ENCODE measurements around the gene CD63. TPM values are rescaled to one million over a fixed set of nuclear protein-coding genes. Genes with fewer than 3 reads are reported as not detected.
A peak's percentile ranks its signal among the peaks of the same experiment; 100 is the strongest.

CD63 gene
- polyA plus RNA-seq, 4 donors = 674 to 736 (median 700) TPM

DNA sequence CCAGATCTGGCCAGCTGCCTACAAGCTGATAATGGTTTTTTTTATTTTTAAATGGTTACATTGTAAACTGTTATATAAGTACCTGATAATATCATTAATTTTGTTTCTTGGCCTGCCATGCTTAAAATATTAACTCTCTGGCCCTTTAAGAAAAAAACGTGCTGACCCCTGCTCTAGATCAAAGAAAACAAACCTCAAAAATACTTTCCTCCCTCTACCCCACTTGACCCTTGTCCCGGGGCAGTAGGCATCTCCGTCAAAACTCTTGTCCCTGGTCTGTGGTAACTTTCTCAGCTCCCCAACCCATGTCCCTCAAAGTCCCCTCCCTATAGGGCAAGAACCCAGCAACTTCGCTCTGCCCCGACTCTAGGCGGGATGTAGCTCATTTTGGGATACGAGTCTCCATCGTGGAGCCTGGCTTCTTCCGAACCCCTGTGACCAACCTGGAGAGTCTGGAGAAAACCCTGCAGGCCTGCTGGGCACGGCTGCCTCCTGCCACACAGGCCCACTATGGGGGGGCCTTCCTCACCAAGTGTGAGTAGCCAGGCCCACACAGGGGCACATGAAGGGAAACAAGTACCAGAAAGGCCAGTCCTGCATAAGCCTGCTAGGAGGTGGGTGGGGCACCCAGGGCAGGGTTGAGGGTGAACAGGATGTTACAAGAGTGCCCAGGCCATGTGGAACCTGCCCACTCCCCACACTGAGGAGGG is 5.1 kb downstream of the CD63 start:
- DNase-seq (ENCODE audit: low read depth in 4 of 4, low spot score in 3 of 4) = no peak

GRCh38 chr12:55722948-55723347 is 5.9 kb downstream of the CD63 start:
- DNase-seq (ENCODE audit: low read depth in 4 of 4, low spot score in 3 of 4) = no peak

GRCh38 chr12:55721601-55722213 is 7.1 kb downstream of the CD63 start:
- no peak for DNase-seq (ENCODE audit: low read depth in 4 of 4, low spot score in 3 of 4)

GRCh38 chr12:55720894-55721444 is 7.8 kb downstream of the CD63 start:
- DNase-seq (ENCODE audit: low read depth in 4 of 4, low spot score in 3 of 4) = no peak

DNA sequence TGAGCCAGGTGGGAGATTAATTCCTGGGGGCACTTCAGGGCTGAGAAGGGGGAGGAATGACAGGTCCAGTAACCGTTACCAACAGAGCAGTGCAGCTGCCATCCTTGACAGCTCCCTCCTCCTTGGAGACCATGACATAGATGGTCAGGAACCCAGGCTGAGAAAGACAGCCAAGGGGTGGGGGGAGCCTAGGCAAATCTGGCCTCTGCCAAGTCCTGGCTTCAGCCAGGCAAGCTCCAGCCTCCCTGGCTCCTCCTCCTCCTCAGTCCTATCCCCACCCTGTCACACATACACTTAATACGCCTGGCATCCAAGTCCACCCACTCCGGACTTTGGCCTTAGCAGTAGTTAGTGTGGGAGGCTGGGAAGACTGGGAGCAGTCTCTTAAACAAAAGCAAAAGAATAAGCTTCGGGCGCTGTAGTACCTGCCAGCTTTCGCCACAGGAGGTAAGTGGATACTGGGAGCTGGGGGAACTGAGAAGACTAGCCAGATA is 8.7 kb downstream of the CD63 start, which contains the start of gene RDH5:
Gene RDH5, plus strand, starts transcription at position 323 of the 494 bp plus-strand sequence. CDS start 792 bp downstream, outside the sequence.
- DNase-seq (ENCODE audit: low read depth in 4 of 4, low spot score in 3 of 4) = no peak

- no peak for DNase-seq (ENCODE audit: low read depth in 4 of 4, low spot score in 3 of 4)
These were observed 9.4 kb downstream of the CD63 start for GRCh38 chr12:55719371-55719770.

DNA sequence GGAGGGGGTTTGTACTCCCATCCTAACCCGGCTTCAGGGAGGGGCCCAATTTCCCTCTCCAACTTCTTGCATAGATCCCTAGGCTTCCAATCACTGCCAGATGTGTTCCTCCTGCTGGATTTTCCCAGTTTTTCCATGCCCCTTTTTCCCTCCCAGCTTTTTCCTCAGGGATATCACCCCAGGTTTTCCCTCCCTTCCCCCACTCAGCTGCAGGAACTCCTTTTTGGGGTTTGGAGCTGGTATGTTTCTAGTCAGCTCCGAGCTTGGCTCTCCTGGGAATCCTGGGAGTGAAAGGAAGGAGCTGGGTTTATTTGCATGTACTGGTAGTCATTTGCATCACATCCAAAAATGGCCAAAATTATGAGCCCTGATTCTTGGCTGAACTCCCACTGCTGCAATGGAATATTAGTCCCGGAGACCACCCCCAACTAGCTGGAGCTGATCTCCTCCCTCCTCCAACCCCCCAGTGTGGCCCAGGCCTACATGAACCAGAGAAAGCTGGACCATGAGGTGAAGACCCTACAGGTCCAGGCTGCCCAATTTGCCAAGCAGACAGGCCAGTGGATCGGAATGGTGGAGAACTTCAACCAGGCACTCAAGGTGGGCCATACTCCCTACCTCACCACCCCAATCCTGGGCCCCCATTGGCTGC is 10.1 kb downstream of the CD63 start:
- DNase-seq (ENCODE audit: low read depth in 4 of 4, low spot score in 3 of 4) = no peak

DNA sequence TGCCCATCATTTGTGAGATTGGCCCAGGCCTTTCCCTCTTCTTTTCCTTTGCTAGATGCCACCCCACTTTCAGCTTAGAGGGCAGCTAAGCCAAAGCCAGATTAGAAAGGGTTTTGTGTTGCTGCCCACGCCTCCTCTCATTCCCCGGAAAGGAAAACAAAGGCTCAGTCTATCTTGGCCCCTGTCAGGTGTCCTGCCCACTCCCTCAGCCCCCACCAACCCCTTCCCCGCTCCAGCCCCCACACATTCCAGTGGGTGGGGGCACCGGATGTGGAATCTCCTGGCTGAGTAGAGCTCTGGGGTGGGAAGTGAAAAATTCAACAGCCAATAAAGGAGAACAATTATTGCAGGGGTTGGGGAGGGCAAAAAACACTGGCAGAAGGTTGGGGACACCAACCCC is 10.8 kb downstream of the CD63 start:
- DNase-seq (ENCODE audit: low read depth in 4 of 4, low spot score in 3 of 4) = no peak

GRCh38 chr12:55717011-55718007 is 11.5 kb downstream of the CD63 start:
- no peak for DNase-seq (ENCODE audit: low read depth in 4 of 4, low spot score in 3 of 4)

DNA sequence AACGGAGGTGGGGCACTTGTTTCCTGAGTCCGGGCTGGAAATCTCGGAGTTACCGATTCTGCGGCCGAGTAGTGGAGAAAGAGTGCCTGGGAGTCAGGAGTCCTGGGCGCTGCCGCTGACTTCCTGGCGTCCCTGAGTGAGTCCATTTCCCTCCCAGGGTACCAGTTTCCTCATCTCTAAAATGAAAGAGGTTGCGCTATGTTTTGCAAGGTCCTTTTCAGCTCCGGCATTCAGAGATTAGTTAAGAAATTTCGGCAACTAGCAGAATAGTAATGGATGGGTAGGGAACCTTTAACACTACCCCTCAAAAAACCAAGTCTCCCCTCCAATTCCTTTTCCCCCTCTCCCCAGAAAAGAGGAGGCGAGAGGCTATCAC is 12.2 kb downstream of the CD63 start:
- DNase-seq (ENCODE audit: low read depth in 4 of 4, low spot score in 3 of 4) = no peak

DNA sequence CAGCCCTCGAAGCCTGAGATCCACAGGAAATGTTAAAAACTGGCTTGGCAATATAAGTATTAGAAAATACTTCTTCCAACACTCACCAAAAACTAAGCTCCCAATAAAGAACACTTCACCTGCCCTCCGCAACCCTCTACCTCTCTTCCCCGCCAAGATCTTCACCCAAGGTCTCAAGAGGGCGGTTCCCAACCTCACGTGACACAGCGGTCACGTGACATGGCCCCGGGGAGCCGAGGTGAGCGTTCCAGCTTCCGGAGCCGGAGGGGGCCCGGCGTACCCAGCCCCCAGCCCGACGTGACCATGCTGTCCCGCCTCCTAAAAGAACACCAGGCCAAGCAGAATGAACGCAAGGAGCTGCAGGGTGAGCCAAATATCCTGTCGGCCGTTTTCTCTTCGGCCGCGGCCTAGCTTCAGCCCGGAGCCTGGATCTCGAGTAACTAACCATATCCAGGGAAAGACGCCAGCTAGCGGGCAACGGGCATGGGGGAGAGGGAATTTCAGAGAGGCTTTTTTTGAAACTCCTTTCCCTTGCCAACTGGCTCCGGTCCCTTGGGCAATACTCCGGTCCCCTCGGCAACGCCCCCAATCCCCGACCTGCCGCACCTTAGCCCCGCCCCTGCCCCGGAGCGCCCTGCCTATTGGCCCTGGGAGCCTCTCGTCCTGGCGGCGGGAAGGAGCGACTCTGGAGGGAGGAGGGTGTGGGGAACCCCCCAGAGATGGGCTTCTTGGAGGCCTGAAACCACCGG is 12.8 kb downstream of the CD63 start, which contains the start of gene BLOC1S1:
Gene BLOC1S1, plus strand, starts transcription at position 214 of the 749 bp plus-strand sequence. Its CDS starts 6 bp downstream, at position 220.
- peak; percentile 91 to 98 (median 94) for DNase-seq (ENCODE audit: low read depth in 4 of 4, low spot score in 3 of 4)

GRCh38 chr12:55715169-55715764 is 13.5 kb downstream of the CD63 start:
- no peak for DNase-seq (ENCODE audit: low read depth in 4 of 4, low spot score in 3 of 4)

DNA sequence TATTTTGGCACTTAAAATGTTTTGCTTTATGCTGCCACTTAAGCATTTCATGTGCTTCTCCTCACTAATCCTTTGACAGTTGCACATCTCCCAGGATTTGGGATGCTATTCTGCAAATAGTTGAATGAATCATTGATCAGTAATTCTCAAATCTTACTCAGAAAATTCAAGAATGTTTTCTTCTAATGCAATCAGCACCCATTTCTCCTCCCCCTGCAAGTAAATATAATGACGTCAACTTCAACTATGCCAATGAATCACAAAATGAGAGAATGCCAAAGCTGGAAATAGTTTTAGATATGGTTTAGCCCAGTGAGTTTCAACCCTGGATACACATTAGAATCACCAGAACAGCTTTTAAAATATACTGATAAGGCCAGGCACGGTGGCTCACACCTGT is 15.1 kb downstream of the CD63 start:
- DNase-seq (ENCODE audit: low read depth in 4 of 4, low spot score in 3 of 4) = no peak

DNA sequence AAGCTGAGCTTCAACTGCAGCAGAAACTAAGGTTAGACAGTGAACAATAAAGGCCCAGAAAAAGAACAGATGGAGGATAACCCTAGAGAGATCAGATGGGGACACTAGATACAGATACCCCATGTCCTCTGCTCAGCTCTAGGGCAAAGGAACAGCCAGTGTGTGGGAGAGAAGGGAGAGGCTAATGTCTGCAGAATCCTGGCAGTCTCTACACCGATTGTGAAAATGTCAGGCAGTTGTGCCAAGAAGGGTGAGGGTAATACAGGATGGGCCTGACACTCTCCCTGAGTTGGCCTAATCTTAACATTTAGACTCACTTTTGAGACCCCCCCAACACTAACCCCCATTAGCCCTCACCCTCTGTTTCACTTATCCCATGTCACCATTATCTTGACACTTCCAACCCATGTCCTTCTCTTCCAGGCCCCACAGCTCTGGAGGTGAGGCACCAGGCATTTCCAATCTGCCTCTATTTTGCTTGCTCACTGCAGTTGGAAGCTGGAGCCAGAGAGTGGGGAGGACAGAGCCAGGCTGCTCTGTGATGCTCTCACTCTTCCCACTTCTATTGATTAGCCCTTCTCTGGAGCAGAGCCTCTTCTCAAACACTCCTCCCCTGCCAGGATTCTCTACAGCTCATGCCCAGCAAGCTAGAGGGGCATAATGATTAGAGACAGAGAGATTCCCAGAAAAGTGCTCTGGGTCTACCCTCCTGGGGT is 16.0 kb downstream of the CD63 start:
- no peak for DNase-seq (ENCODE audit: low read depth in 4 of 4, low spot score in 3 of 4)

GRCh38 chr12:55711786-55712553 is 16.8 kb downstream of the CD63 start:
- DNase-seq (ENCODE audit: low read depth in 4 of 4, low spot score in 3 of 4) = no peak

DNA sequence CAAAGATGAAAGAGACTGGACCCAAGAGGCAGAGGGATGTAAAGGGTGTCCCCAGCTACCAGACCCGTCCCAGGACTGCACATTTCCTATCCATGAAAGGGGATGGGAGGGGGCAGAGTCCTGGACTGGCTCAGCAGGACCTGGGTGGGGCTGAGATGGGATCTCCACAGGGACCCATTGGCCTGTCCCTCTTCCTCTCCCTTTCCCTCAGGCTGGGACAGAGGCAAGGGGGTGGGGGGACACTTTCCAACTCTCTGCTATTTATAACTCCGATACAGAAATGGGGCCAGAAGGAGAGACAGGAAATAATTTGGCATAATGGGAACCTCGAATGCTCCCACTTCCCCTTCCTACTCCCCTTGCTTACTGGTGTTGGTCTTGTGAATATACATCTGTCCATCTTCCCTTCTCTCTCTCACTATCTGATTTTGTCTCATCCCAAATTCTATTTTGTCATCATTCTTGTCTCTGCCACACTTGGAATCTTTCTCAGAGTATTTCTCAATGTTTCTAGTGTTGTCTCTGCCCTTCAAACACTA is 20.0 kb downstream of the CD63 start:
- DNase-seq (ENCODE audit: low read depth in 4 of 4, low spot score in 3 of 4) = no peak
